Measurements from ENCODE around the gene C16orf54.

GRCh38 chr16:29738514-29738913 lies 7.3 kb downstream of the C16orf54 start:
- TF ChIP-seq CTCF (IDR thresholded peaks at IDR 0.05), result no peak
- no peak for TF ChIP-seq POLR2A (IDR thresholded peaks at IDR 0.05)
- no peak for TF ChIP-seq EP300 (IDR thresholded peaks at IDR 0.05)
- no peak for TF ChIP-seq POLR2AphosphoS5 (IDR thresholded peaks at IDR 0.05)

Data from sigmoid colon (tissue), 4 donors.